HFFc6 (cell line): ENCODE results near the gene SLC8A2. TPM values are rescaled to one million over a fixed set of nuclear protein-coding genes. Genes with fewer than 3 reads are reported as not detected.
"Not testable (repeated sequence)": the region's sequence is repeated elsewhere in the genome, so short reads cannot be mapped to it uniquely, and the experiment has no call there.

Experiments
- DNase-seq: peaks from one replicate; pipeline ENCODE4 v3.0.0-alpha.2; 2018
- H3K27ac Mint-ChIP-seq: 2 replicates; pipeline ENCODE4 v1.8.0; 2020; ENCODE audit warnings: mild to moderate bottlenecking, mixed read lengths
- H3K27me3 Mint-ChIP-seq: 2 replicates; pipeline ENCODE4 v1.8.0; 2021; ENCODE audit warnings: mild to moderate bottlenecking, moderate library complexity, mixed read lengths; ENCODE audit not compliant: insufficient read depth
- H3K36me3 Mint-ChIP-seq: 2 replicates; pipeline ENCODE4 v1.8.0; 2021; ENCODE audit warnings: low read depth, mixed read lengths
- H3K4me1 Mint-ChIP-seq: 2 replicates; pipeline ENCODE4 v1.8.0; 2020; ENCODE audit warnings: low read depth, mixed read lengths
- H3K4me3 Mint-ChIP-seq: 2 replicates; pipeline ENCODE4 v1.8.0; 2020; ENCODE audit warnings: mild to moderate bottlenecking, moderate library complexity, mixed read lengths
- H3K9me3 Mint-ChIP-seq: 2 replicates; pipeline ENCODE4 v1.8.0; 2020; ENCODE audit warnings: mild to moderate bottlenecking, mixed read lengths
- CTCF ChIP-seq: fragments of 200-600 bp; sonication (generic); IDR thresholded peaks from 2 replicates; pipeline ENCODE4 v1.5.0; 2021; ENCODE audit warnings: antibody characterized with exemption, mild to moderate bottlenecking
- total RNA-seq, 6 experiments: library from RNA; stranded (reverse); fragmentation: NEBNext Ultra II Directional; extraction: Animal tissue kit (Norgen Biotek cat#: 25700); gene quantifications; 2 replicates in 1 of 6; 3 replicates in 5 of 6; pipeline ENCODE4 v1.2.3, GENCODE V29; 2021

SLC8A2 gene
- total RNA-seq, 6 experiments from 2014 or later = not detected

- H3K27ac Mint-ChIP-seq, H3K4me1 Mint-ChIP-seq, H3K9me3 Mint-ChIP-seq, DNase-seq, H3K27me3 Mint-ChIP-seq, H3K36me3 Mint-ChIP-seq, H3K4me3 Mint-ChIP-seq: not testable (repeated sequence)
Observed at GRCh38 chr19:47384533-47384932, 87.2 kb downstream of the SLC8A2 start.

GRCh38 chr19:47383890-47384289 is 87.8 kb downstream of the SLC8A2 start:
- H3K4me1 Mint-ChIP-seq, DNase-seq, H3K4me3 Mint-ChIP-seq, H3K27me3 Mint-ChIP-seq, H3K36me3 Mint-ChIP-seq, H3K27ac Mint-ChIP-seq, H3K9me3 Mint-ChIP-seq: not testable (repeated sequence)

- TF ChIP-seq CTCF = no peak
- Mint-ChIP-seq H3K4me3 (no peak overlapping the region), H3K4me1 (no peaks in the 10 kb centered on the region)
Observed at GRCh38 chr19:47381653-47382279, 89.9 kb downstream of the SLC8A2 start.

GRCh38 chr19:47381121-47381520 is 90.6 kb downstream of the SLC8A2 start:
- no peak for DNase-seq
- Mint-ChIP-seq H3K27ac (no peak overlapping the region), H3K27me3 (peaks cover 4% of the 10 kb centered on the region; the same call in 1 of the 2 replicates), H3K9me3 (no peaks in the 10 kb centered on the region), H3K36me3 (peaks cover 9% of the 10 kb centered on the region), H3K4me1 (no peaks in the 10 kb centered on the region), H3K4me3 (no peak overlapping the region)
- TF ChIP-seq CTCF = no peak

More at GRCh38 chr19:47381653-47382279, 89.9 kb downstream of the SLC8A2 start:
- Mint-ChIP-seq H3K27ac (no peak overlapping the region), H3K27me3 (peaks cover 4% of the 10 kb centered on the region; the same call in 1 of the 2 replicates), H3K9me3 (no peaks in the 10 kb centered on the region), H3K36me3 (peaks cover 9% of the 10 kb centered on the region)
- DNase-seq = no peak

- Mint-ChIP-seq H3K4me1 (no peaks in the 10 kb centered on the region), H3K9me3 (no peaks in the 10 kb centered on the region), H3K36me3 (peaks cover 9% of the 10 kb centered on the region), H3K27me3 (peaks cover 4% of the 10 kb centered on the region; the same call in 1 of the 2 replicates), H3K4me3 (no peak overlapping the region), H3K27ac (no peak overlapping the region)
- no peak for DNase-seq
- no peak for TF ChIP-seq CTCF
Observed at GRCh38 chr19:47380559-47380958, 91.1 kb downstream of the SLC8A2 start.

- DNase-seq = no peak
- Mint-ChIP-seq H3K27me3 (peaks cover 2% of the 10 kb centered on the region; the same call in 1 of the 2 replicates), H3K27ac (no peak overlapping the region), H3K36me3 (peaks cover 9% of the 10 kb centered on the region), H3K4me1 (no peaks in the 10 kb centered on the region), H3K4me3 (no peak overlapping the region), H3K9me3 (no peaks in the 10 kb centered on the region)
- no peak for TF ChIP-seq CTCF
Observed at GRCh38 chr19:47379381-47379938, 92.2 kb downstream of the SLC8A2 start.
